Effector memory CD4-positive, alpha-beta T cell (primary cell): ENCODE results near the gene TRAPPC3L.
"Not testable (repeated sequence)": the region's sequence is repeated elsewhere in the genome, so short reads cannot be mapped to it uniquely, and the experiment has no call there.

Experiments
- DNase-seq, 3 donors: peaks; one replicate each; pipeline ENCODE4 v3.0.0-alpha.2; 2020
- H3K27ac ChIP-seq: 2 replicates; pipeline ENCODE4 v1.7.0; 2013; ENCODE audit warnings: mild to moderate bottlenecking, low read length, moderate library complexity; ENCODE audit not compliant: insufficient read depth, poor library complexity, severe bottlenecking
- H3K27me3 ChIP-seq: replicated peaks from 2 replicates; pipeline ENCODE4 v1.7.0; 2013; ENCODE audit warnings: mild to moderate bottlenecking, low read length; ENCODE audit not compliant: insufficient read depth, control insufficient read depth, poor library complexity, severe bottlenecking
- H3K36me3 ChIP-seq: 2 replicates; pipeline ENCODE4 v1.7.0; 2013; ENCODE audit warnings: mild to moderate bottlenecking, low read length, moderate library complexity; ENCODE audit not compliant: control insufficient read depth, insufficient read depth
- H3K4me1 ChIP-seq: 2 replicates; pipeline ENCODE4 v1.7.0; 2013; ENCODE audit warnings: low read length, mild to moderate bottlenecking; ENCODE audit not compliant: control insufficient read depth, insufficient read depth, poor library complexity, severe bottlenecking
- H3K4me3 ChIP-seq: 2 replicates; pipeline ENCODE4 v1.7.0; 2013; ENCODE audit warnings: low read length, low read depth, mild to moderate bottlenecking; ENCODE audit not compliant: insufficient read depth, poor library complexity, severe bottlenecking
- H3K9me3 ChIP-seq: 2 replicates; pipeline ENCODE4 v1.7.0; 2013; ENCODE audit warnings: mild to moderate bottlenecking, low read length, moderate library complexity; ENCODE audit not compliant: control insufficient read depth

Gene TRAPPC3L

DNA sequence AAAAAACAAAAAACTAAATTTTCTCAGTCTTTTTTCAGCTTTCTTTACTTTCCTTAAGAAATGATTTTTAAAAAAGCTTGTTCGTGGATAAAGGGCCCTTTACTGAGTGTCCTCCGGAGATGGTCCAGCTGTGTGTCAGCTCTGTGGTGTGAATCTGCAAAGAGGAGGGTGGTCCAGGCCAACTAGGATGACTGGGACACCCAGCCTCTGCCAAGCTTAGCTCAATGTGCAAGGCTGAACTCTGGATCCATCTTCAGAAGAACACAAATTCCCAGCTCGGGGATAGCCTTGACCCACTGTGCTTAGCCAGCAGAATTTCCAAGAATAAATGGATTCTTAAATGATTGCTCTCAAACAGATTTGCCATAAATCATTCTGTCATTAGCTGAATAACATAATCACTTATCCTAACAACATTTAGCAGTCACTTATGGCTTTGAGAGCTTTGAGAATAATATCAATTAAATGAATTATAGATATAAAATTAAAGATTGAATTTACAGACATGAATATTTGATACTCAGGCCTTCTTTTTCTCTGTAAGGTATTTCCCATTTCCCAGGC lies 48.3 kb downstream of the TRAPPC3L start:
- Histone ChIP-seq H3K4me1 (no peaks in the 10 kb centered on the region), H3K9me3 (no peaks in the 10 kb centered on the region), H3K4me3 (no peak overlapping the region), H3K27me3 (no peaks in the 10 kb centered on the region), H3K36me3 (no peaks in the 10 kb centered on the region), H3K27ac (no peak overlapping the region)
- DNase-seq, result no peak

DNA sequence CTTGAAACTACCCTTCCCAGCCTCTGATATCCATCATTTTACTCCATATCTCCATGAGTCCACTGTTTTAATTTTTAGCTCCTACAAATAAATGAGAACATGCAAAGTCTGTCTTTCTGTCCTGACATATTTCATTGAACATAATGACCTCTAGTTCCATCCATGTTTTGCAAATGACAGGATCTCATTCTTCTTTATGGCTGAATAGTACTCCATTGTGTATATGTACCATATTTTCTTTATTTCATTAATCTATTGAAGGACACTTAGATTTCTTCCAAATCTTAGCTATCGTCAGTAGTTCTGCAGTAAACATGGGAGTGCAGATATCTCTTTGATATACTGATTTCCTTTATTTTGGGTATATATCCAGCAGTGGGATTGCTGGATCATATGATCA lies 50.3 kb downstream of the TRAPPC3L start:
- DNase-seq, H3K27me3 ChIP-seq, H3K4me3 ChIP-seq, H3K27ac ChIP-seq, H3K36me3 ChIP-seq, H3K9me3 ChIP-seq, H3K4me1 ChIP-seq: not testable (repeated sequence)

DNA sequence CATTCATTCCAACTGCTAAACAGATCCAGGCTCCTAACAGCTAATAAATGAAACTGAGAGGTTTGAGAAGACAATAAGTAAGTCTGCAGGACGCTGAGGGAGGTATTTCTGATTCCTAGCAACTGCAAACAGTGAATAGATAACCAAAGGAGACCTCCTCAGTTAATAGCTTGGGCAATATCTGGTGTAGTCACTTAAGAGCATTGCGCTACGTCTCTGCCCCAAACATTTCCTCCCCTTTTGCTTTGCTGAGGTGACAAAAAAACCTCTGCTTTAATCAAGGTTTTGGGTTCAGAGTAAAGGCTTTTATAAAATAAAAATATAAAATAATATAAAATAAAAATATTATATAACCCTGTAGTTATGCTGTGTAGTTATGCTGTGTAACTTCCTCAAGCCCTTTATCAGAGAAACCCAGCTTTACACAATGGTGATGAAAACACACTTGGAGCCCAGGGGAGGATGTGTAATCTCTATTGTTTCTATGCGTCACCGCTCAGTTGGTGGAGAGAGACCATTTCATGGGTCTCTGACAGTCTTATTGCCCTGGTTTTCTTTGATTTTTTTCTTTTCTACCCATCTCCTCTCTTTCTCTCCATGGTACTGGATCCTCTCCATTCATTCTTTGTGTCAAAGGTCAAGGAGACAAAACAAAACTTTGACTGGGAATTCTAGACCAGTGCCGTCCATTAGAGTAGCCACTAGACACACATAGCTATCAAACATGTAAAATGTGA lies 53.0 kb downstream of the TRAPPC3L start:
- no peaks in the 10 kb centered on the region for H3K4me1 ChIP-seq

DNA sequence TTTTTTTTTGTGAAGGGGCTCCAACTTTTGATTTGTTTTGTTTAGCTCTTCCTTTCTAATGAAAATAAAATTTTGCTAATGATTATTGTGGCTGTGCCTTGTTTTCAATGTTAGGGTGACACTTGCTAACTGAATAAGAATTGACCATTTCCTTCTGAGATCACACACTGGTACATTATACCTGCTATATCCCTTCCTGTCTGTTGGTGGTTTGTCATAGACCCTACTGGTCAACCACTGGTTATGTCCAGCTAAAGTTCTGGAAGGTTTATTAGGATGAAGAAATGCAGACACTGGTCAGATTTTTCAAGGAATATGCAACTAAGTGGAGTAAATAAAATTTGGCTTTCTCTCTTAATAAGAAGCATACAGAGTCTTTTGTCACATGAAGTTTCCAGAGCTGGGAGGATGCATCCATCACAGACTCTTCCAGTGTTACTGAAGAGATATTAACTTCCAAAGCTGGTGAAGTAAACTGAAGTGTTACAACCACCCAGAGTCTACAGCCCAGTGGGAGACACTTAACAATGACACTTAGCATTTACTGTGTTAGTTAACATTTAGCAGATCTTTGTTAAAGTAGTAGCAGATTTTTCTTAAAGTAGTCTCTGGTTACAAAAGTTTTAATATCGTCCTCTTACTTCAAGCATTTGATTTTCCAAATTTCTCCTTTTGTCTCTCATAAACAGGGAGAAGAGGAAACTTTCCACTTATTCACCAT lies 53.7 kb downstream of the TRAPPC3L start:
- Histone ChIP-seq H3K27me3 (no peaks in the 10 kb centered on the region), H3K36me3 (no peaks in the 10 kb centered on the region), H3K4me3 (no peak overlapping the region), H3K9me3 (no peaks in the 10 kb centered on the region), H3K27ac (no peak overlapping the region), H3K4me1 (no peaks in the 10 kb centered on the region)
- no peak for DNase-seq

More for the DNA sequence above, 53.0 kb downstream of the TRAPPC3L start:
- Histone ChIP-seq H3K36me3 (no peaks in the 10 kb centered on the region), H3K27ac (no peak overlapping the region), H3K9me3 (no peaks in the 10 kb centered on the region), H3K4me3 (no peak overlapping the region), H3K27me3 (no peaks in the 10 kb centered on the region)
- DNase-seq, result no peak

DNA sequence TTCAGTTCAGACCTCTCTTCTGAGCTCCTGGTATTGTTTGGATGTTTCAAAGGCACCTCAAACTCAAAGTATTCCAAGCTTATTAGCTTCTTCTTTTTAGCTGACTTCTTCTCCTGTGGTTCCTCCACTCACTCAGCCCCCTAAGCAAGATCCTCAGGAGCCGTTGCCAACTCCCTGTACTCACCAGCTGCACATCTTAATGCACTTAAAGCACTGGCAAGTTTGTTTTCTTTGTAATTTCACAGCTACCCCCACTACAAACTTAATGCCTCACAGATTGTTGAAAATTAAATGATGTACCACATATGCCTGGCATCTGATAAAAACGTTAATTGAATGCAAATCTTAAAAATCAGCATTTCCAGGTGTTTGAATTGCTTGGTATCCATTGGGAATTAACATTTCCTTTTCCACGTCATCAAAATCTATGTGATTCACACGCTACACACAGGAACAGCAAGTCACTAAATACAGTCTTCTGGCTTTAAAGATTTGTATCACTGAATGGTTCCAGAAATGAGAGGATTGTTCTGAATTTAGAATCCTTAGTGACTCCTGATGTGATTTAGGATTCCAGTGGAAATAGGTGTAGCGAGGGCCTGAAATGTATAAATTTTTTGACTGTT lies 59.8 kb downstream of the TRAPPC3L start:
- no peaks in the 10 kb centered on the region for H3K27me3 ChIP-seq
- H3K4me3 ChIP-seq, result no peak overlapping the region
- H3K36me3 ChIP-seq, result no peaks in the 10 kb centered on the region
- H3K9me3 ChIP-seq, result no peaks in the 10 kb centered on the region
- DNase-seq, result no peak
- no peak overlapping the region for H3K27ac ChIP-seq
- H3K4me1 ChIP-seq, result no peaks in the 10 kb centered on the region

DNA sequence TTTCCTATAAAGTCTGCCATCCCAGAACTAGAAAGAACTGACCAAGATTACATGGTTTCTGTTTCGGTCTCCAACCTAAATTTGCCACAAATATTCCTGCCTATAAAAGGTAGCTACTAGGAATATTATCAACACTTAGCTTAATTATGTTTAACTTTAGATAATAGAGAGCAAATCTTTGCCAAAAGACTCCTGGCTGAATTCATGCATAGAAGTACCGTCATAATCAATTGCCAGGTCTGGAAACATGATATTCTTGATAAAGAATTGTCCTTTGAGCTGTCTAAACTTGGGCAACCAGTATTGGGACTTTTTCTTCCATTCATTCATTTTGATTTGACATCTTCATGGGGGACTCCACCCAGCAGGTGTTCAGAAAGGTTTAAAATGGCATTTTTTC lies 61.9 kb downstream of the TRAPPC3L start:
- no peaks in the 10 kb centered on the region for H3K9me3 ChIP-seq
- no peaks in the 10 kb centered on the region for H3K36me3 ChIP-seq
- H3K27ac ChIP-seq, result no peak overlapping the region
- no peak overlapping the region for H3K4me3 ChIP-seq
- DNase-seq, result no peak
- no peaks in the 10 kb centered on the region for H3K27me3 ChIP-seq
- H3K4me1 ChIP-seq, result no peaks in the 10 kb centered on the region

DNA sequence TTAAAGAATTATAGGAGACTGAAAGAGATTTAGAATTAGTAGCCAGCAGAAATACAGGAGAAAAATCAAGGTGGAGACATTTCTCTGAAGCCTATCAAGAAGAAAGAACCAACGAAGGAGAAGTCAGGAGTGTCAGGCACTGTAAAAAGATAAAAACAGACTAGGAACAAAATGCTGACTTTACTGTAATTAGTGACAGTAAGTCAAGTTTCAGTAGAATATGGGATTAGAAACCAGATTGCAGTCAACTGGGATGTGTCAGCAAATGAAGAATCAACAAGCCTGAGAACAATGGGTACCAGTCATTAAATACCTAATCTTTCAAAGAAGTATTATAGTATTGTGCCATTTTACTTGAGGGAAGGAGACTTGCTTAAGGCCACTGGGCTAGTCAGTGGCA lies 62.7 kb downstream of the TRAPPC3L start:
- Histone ChIP-seq H3K36me3 (no peaks in the 10 kb centered on the region), H3K4me1 (no peaks in the 10 kb centered on the region), H3K9me3 (no peaks in the 10 kb centered on the region), H3K27ac (no peak overlapping the region), H3K4me3 (no peak overlapping the region), H3K27me3 (no peaks in the 10 kb centered on the region)
- DNase-seq, result no peak

DNA sequence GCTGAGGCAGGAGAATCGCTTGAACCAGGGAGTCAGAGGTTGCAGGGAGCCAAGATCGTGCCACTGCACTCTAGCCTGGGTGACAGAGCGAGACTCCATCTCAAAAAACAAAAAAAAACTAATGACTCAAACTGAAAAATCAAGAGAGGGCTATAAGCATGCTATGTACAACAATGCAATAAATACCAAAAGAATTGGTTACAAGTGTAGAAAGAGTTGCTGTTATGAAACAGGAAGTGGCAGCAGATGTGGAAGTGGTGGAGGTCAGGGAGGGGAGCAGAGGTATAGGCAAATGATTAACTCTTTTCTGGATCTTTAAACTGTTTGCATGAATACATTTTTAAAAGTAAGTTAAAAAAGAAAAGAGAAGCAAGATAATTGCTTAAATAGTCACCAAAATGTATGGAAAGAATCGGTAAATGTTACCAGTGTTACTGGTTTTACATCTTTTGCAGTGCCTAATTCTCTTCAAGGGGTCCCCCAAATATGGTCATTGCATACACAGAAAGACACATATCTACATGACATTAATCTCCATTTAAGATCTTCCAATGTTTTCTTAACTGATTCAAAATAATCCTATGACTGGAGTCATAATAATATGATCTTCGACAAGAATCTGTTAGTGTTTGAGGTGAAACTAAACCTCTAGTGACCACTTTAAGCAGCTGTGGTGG lies 69.3 kb downstream of the TRAPPC3L start:
- Histone ChIP-seq H3K9me3 (no peaks in the 10 kb centered on the region), H3K36me3 (no peaks in the 10 kb centered on the region), H3K27ac (no peak overlapping the region), H3K4me1 (no peaks in the 10 kb centered on the region), H3K4me3 (no peak overlapping the region), H3K27me3 (no peaks in the 10 kb centered on the region)
- DNase-seq, result no peak

DNA sequence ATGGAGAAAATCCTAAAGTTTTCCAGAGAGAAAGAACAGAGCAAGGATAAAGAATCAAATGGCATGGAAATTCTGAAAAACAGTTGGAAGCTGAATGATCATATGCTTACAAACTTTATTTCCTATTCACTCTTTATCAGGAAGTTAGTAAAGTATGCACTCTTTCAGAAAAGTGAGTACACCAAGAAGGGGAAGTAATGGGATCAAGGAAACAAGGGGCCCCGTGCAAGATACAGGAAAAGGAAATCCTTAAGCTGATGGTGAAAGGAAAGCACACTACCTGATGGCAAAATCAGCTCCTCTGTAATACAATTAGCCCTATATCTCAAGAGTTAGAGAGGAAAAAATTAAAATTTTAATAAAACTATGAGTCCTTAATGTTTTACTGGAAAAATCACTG lies 70.3 kb downstream of the TRAPPC3L start:
- Histone ChIP-seq H3K9me3 (no peaks in the 10 kb centered on the region), H3K36me3 (no peaks in the 10 kb centered on the region), H3K4me1 (no peaks in the 10 kb centered on the region), H3K27me3 (no peaks in the 10 kb centered on the region), H3K4me3 (no peak overlapping the region), H3K27ac (no peak overlapping the region)
- no peak for DNase-seq
